ENCODE measurements around the gene ESPN.

ESPN gene

GRCh38 chr1:6502000-6502891 is 77.7 kb downstream of the ESPN start:
- TF ChIP-seq, protein P1, sequence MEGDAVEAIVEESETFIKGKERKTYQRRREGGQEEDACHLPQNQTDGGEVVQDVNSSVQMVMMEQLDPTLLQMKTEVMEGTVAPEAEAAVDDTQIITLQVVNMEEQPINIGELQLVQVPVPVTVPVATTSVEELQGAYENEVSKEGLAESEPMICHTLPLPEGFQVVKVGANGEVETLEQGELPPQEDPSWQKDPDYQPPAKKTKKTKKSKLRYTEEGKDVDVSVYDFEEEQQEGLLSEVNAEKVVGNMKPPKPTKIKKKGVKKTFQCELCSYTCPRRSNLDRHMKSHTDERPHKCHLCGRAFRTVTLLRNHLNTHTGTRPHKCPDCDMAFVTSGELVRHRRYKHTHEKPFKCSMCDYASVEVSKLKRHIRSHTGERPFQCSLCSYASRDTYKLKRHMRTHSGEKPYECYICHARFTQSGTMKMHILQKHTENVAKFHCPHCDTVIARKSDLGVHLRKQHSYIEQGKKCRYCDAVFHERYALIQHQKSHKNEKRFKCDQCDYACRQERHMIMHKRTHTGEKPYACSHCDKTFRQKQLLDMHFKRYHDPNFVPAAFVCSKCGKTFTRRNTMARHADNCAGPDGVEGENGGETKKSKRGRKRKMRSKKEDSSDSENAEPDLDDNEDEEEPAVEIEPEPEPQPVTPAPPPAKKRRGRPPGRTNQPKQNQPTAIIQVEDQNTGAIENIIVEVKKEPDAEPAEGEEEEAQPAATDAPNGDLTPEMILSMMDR (IDR thresholded peaks at IDR 0.05; ENCODE audit: low read depth, low read length), result no peak
- no peaks in the 10 kb centered on the region for H3K27me3 ChIP-seq
- H3K4me1 ChIP-seq, result peaks cover 7% of the 10 kb centered on the region
- no peaks in the 10 kb centered on the region for H3K36me3 ChIP-seq
- peak; percentile 55 for DNase-seq
- H3K9me3 ChIP-seq, result no peaks in the 10 kb centered on the region
- H3K4me3 ChIP-seq (ENCODE audit: low read depth, low read length), result no peak overlapping the region

- TF ChIP-seq, protein P1 (IDR thresholded peaks at IDR 0.05; ENCODE audit: low read depth, low read length), result no peak
- no peaks in the 10 kb centered on the region for H3K9me3 ChIP-seq
- DNase-seq, result no peak
- H3K36me3 ChIP-seq, result no peaks in the 10 kb centered on the region
- H3K27me3 ChIP-seq, result no peaks in the 10 kb centered on the region
- H3K4me1 ChIP-seq, result peaks cover 25% of the 10 kb centered on the region
- no peak overlapping the region for H3K4me3 ChIP-seq (ENCODE audit: low read depth, low read length)
Observed at GRCh38 chr1:6503884-6504602, 79.5 kb downstream of the ESPN start.

- no peak for DNase-seq
- Histone ChIP-seq H3K36me3 (no peaks in the 10 kb centered on the region), H3K4me1 (peaks cover 28% of the 10 kb centered on the region), H3K9me3 (no peaks in the 10 kb centered on the region), H3K27me3 (no peaks in the 10 kb centered on the region), H3K4me3 (ENCODE audit: low read depth, low read length) (no peak overlapping the region)
- TF ChIP-seq, protein P1 (IDR thresholded peaks at IDR 0.05; ENCODE audit: low read depth, low read length), result no peak
Observed at GRCh38 chr1:6504887-6505286, 80.3 kb downstream of the ESPN start.

DNA sequence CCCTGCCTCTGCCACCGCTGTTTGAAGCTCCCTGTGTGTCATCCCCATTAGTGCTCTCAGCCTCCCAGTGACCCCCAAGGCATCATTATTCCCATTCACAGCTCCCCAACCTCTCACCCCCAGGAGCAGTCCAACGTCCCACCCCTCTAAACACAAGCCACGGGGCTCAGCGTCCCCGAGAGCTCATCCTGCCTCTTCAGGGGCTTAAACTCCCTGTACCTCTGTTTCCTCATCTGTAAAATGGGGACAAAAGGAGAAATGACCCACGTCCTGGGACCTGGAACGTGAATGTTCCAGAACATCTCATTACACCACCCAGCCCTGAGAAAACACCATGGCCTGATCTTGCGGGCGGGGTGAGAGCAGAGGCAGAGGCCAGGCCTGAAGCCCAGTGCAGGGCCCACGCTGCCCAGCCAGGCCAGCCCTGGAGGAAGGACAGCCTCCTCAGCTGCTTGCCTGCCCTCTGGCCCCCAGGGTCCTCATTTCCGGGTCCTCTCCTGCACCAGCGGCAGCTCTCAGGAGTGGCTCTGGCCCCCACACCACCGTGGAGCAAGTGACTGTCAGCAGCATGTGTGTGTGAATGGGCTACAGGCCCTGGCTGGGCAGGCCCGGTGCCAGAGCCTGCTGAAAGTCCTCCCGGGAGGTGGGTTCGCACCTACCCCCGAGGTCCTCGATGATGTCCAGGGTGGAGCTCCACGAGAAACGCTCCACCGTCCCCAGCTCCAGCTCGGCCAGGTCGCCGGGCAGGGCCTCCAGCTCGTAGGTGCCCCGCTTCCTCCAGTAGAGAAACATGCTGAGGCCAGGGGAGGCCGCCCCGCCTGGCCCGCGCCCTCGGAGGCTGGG is 81.0 kb downstream of the ESPN start:
- DNase-seq, result no peak
- Histone ChIP-seq H3K9me3 (no peaks in the 10 kb centered on the region), H3K27me3 (no peaks in the 10 kb centered on the region), H3K4me3 (ENCODE audit: low read depth, low read length) (no peak overlapping the region), H3K36me3 (no peaks in the 10 kb centered on the region), H3K4me1 (peaks cover 31% of the 10 kb centered on the region)
- TF ChIP-seq, protein P1 (IDR thresholded peaks at IDR 0.05; ENCODE audit: low read depth, low read length), result no peak

GRCh38 chr1:6506210-6507036 is 81.8 kb downstream of the ESPN start:
- H3K27me3 ChIP-seq, result no peaks in the 10 kb centered on the region
- H3K4me1 ChIP-seq, result peaks cover 35% of the 10 kb centered on the region
- H3K9me3 ChIP-seq, result no peaks in the 10 kb centered on the region
- TF ChIP-seq, protein P1 (IDR thresholded peaks at IDR 0.05; ENCODE audit: low read depth, low read length), result no peak
- H3K36me3 ChIP-seq, result no peaks in the 10 kb centered on the region
- DNase-seq, result no peak
- no peak overlapping the region for H3K4me3 ChIP-seq (ENCODE audit: low read depth, low read length)

Measured in BE2C (cell line).